H1 (cell line): ENCODE results near the gene ISY1. TPM values are rescaled to one million over a fixed set of nuclear protein-coding genes. Genes with fewer than 3 reads are reported as not detected.

Experiments used
- CTCF ChIA-PET: fragments of 300-600 bp; sonication (Branson Sonifier 250); formaldehyde crosslinking; loops from one replicate; lab custom pipeline; 2021; ENCODE audit not compliant: partially characterized antibody; lab: Charles Lee
- POLR2A ChIA-PET: fragments of 300-600 bp; sonication (Branson Sonifier 250); formaldehyde crosslinking; loops from one replicate; lab custom pipeline; 2021; ENCODE audit warnings: inconsistent platforms; ENCODE audit not compliant: partially characterized antibody; lab: Charles Lee
- DNase-seq, 2 experiments: peaks; one replicate each; pipeline versions ENCODE4 v3.0.0 to v3.0.0-alpha.2; 2010 to 2022; ENCODE audit warnings: low spot score in 2 of 2, low read depth in 1 of 2, mixed read lengths in 1 of 2
- FAIRE-seq: peaks from 2 replicates; lab custom pipeline; 2011; peaks lifted over from hg19 to GRCh38; lab: Jason Lieb, UNC
- H2AFZ ChIP-seq: 2 replicates; pipeline ENCODE4 v1.8.1; 2012; ENCODE audit warnings: low read length, inconsistent platforms
- H2AK5ac ChIP-seq: 2 replicates; pipeline ENCODE4 v1.6.1; 2013; ENCODE audit warnings: low read depth, low read length
- H2BK120ac ChIP-seq: replicated peaks from 2 replicates; pipeline ENCODE3; 2013; ENCODE audit warnings: low read depth, low read length, inconsistent platforms
- H2BK12ac ChIP-seq: 2 replicates; pipeline ENCODE4 v1.6.1; 2013; ENCODE audit warnings: low read depth, low read length
- H2BK15ac ChIP-seq: 2 replicates; pipeline ENCODE4 v1.6.1; 2013; ENCODE audit warnings: low read length
- H2BK20ac ChIP-seq: 2 replicates; pipeline ENCODE4 v1.6.1; 2013; ENCODE audit warnings: low read length
- H2BK5ac ChIP-seq: 2 replicates; pipeline ENCODE4 v1.6.1; 2013; ENCODE audit warnings: low read depth, low read length
- H3K14ac ChIP-seq: 2 replicates; pipeline ENCODE4 v1.6.1; 2013; ENCODE audit warnings: inconsistent platforms; ENCODE audit not compliant: insufficient read length
- H3K18ac ChIP-seq: 2 replicates; pipeline ENCODE4 v1.6.1; 2013; ENCODE audit warnings: low read length; ENCODE audit errors: extremely low read depth
- H3K23ac ChIP-seq: 2 replicates; pipeline ENCODE4 v1.6.1; 2013; ENCODE audit warnings: inconsistent platforms; ENCODE audit not compliant: insufficient read length
- H3K23me2 ChIP-seq: 2 replicates; pipeline ENCODE4 v1.6.1; 2013; ENCODE audit warnings: low read depth, low read length
- H3K27ac ChIP-seq: 2 replicates; pipeline ENCODE4 v1.6.1; 2011; ENCODE audit warnings: low read depth, low read length, inconsistent platforms
- H3K27me3 ChIP-seq, 4 experiments: replicated peaks in 1 of 4; 1 replicate in 1 of 4; 2 replicates in 3 of 4; pipeline versions ENCODE4 v1.6.1 to v1.8.1; 2011 to 2013; ENCODE audit warnings: low read length in 3 of 4, mild to moderate bottlenecking in 3 of 4, inconsistent platforms in 2 of 4, mixed read lengths in 2 of 4, moderate library complexity in 1 of 4; ENCODE audit not compliant: control insufficient read depth in 3 of 4, insufficient read depth in 3 of 4; ENCODE audit errors: extremely low read depth in 1 of 4
- H3K36me3 ChIP-seq, 4 experiments: 2 replicates each; pipeline versions ENCODE4 v1.6.1 to v1.8.1; 2011 to 2013; ENCODE audit warnings: mild to moderate bottlenecking in 4 of 4, low read length in 3 of 4, moderate library complexity in 2 of 4, control low read depth in 1 of 4, inconsistent platforms in 1 of 4; ENCODE audit not compliant: insufficient read depth in 4 of 4, control insufficient read depth in 2 of 4
- H3K4ac ChIP-seq: replicated peaks from 2 replicates; pipeline ENCODE3; 2013; ENCODE audit warnings: low read length, low read depth, mixed read lengths, inconsistent platforms; ENCODE audit not compliant: insufficient read length
- H3K4me1 ChIP-seq, 4 experiments: replicated peaks in 1 of 4; 1 replicate in 1 of 4; 2 replicates in 3 of 4; pipeline versions ENCODE4 v1.6.1 to v1.8.1; 2011 to 2013; ENCODE audit warnings: low read length in 3 of 4, inconsistent platforms in 2 of 4, mixed read lengths in 1 of 4; ENCODE audit not compliant: insufficient read depth in 4 of 4, control insufficient read depth in 3 of 4
- H3K4me2 ChIP-seq, 2 experiments: 2 replicates each; pipeline versions ENCODE4 v1.6.1 to v1.8.1; 2011 to 2013; ENCODE audit warnings: low read depth in 2 of 2, low read length in 2 of 2, control low read depth in 1 of 2, inconsistent platforms in 1 of 2, mild to moderate bottlenecking in 1 of 2; ENCODE audit not compliant: insufficient read depth in 1 of 2
- H3K4me3 ChIP-seq, 4 experiments: fragments of 200-600, 300-600 bp in 1 of 4; sonication (generic), shearing (Covaris generic), sonication (Bioruptor Twin) in 1 of 4; 2 replicates each; pipeline versions ENCODE4 v1.5.1 to v1.8.1; 2011 to 2016; ENCODE audit warnings: low read length in 4 of 4, low read depth in 3 of 4, control low read depth in 2 of 4, inconsistent platforms in 2 of 4, mild to moderate bottlenecking in 2 of 4, mixed read lengths in 1 of 4, moderate library complexity in 1 of 4; ENCODE audit not compliant: insufficient read depth in 2 of 4; ENCODE audit errors: extremely low read depth in 1 of 4
- H3K56ac ChIP-seq: replicated peaks from 2 replicates; pipeline ENCODE3; 2013; ENCODE audit warnings: low read depth, mild to moderate bottlenecking, mixed read lengths, low read length, inconsistent platforms; ENCODE audit not compliant: insufficient read length
- H3K79me1 ChIP-seq: 2 replicates; pipeline ENCODE4 v1.6.1; 2013; ENCODE audit warnings: low read depth, low read length, control low read depth
- H3K79me2 ChIP-seq, 2 experiments: 2 replicates each; pipeline versions ENCODE4 v1.6.1 to v1.8.1; 2012 to 2013; ENCODE audit warnings: low read length in 2 of 2, mild to moderate bottlenecking in 2 of 2, inconsistent platforms in 1 of 2; ENCODE audit not compliant: insufficient read depth in 2 of 2, control insufficient read depth in 1 of 2
- H3K9ac ChIP-seq, 4 experiments: replicated peaks in 1 of 4; 1 replicate in 1 of 4; 2 replicates in 3 of 4; pipeline versions ENCODE4 v1.6.1 to v1.8.1; 2011 to 2013; ENCODE audit warnings: low read depth in 3 of 4, low read length in 3 of 4, control low read depth in 2 of 4, mild to moderate bottlenecking in 2 of 4, moderate library complexity in 2 of 4, inconsistent platforms in 1 of 4; ENCODE audit errors: extremely low read depth in 1 of 4
- H3K9me3 ChIP-seq, 2 experiments: 2 replicates each; pipeline versions ENCODE4 v1.6.1 to v1.8.1; 2012 to 2013; ENCODE audit warnings: mild to moderate bottlenecking in 2 of 2, moderate library complexity in 2 of 2, control low read depth in 1 of 2, inconsistent platforms in 1 of 2, low read depth in 1 of 2, low read length in 1 of 2, mixed read lengths in 1 of 2; ENCODE audit not compliant: insufficient read depth in 2 of 2
- H4K20me1 ChIP-seq, 2 experiments: replicated peaks in 1 of 2; 2 replicates each; pipeline versions ENCODE3 to v1.8.1; 2011 to 2013; ENCODE audit warnings: inconsistent platforms in 2 of 2, low read length in 2 of 2, mild to moderate bottlenecking in 1 of 2; ENCODE audit not compliant: insufficient read depth in 2 of 2, control insufficient read depth in 1 of 2
- H4K5ac ChIP-seq: 2 replicates; pipeline ENCODE4 v1.6.1; 2013; ENCODE audit warnings: low read length, low read depth, mixed read lengths, inconsistent platforms; ENCODE audit not compliant: insufficient read length
- H4K8ac ChIP-seq: 2 replicates; pipeline ENCODE4 v1.8.0; 2013; ENCODE audit warnings: mild to moderate bottlenecking, moderate library complexity, low read length, inconsistent platforms; ENCODE audit not compliant: insufficient read depth; ENCODE audit errors: extremely low read depth
- H4K91ac ChIP-seq: replicated peaks from 2 replicates; pipeline ENCODE3; 2013; ENCODE audit warnings: low read length, mixed read lengths, inconsistent platforms; ENCODE audit not compliant: insufficient read length
- CBX5 ChIP-seq: fragments of 300-800, 300-1000 bp; sonication (generic); IDR thresholded peaks from 2 replicates; pipeline ENCODE4 v1.7.1; 2016; ENCODE audit warnings: antibody characterized with exemption, low read length, low read depth
- CTCF ChIP-seq, 3 experiments: IDR thresholded peaks; 1 replicate in 2 of 3; 2 replicates in 1 of 3; pipeline versions ENCODE4 v1.5.1 to v1.6.1; 2011; ENCODE audit warnings: low read length in 3 of 3, mild to moderate bottlenecking in 3 of 3, inconsistent platforms in 2 of 3, low read depth in 1 of 3, moderate library complexity in 1 of 3; ENCODE audit not compliant: insufficient read depth in 1 of 3; ENCODE audit errors: control extremely low read depth in 1 of 3
- E2F6 ChIP-seq: IDR thresholded peaks from 2 replicates; pipeline ENCODE4 v1.6.1; 2012; ENCODE audit warnings: inconsistent platforms
- EGR1 ChIP-seq: IDR thresholded peaks from 2 replicates; pipeline ENCODE4 v1.6.1; 2011; ENCODE audit warnings: low read depth, low read length, borderline replicate concordance
- GABPA ChIP-seq: IDR thresholded peaks from 2 replicates; pipeline ENCODE4 v1.6.1; 2011; ENCODE audit warnings: mild to moderate bottlenecking, low read length, moderate library complexity, borderline replicate concordance; ENCODE audit not compliant: insufficient read depth
- HDAC6 ChIP-seq: IDR thresholded peaks from one replicate; pipeline ENCODE4 v1.7.1; 2012; ENCODE audit warnings: low read depth, mild to moderate bottlenecking, inconsistent platforms, low read length, moderate library complexity
- NRF1 ChIP-seq: IDR thresholded peaks from 2 replicates; pipeline ENCODE4 v1.6.1; 2011; ENCODE audit warnings: mild to moderate bottlenecking, low read depth, low read length, improper control_type of control experiment
- SIN3A ChIP-seq, 2 experiments: IDR thresholded peaks in 1 of 2; conservative IDR thresholded peaks in 1 of 2; 2 replicates each; pipeline ENCODE4 v1.6.1; 2011 to 2012; ENCODE audit warnings: low read length in 2 of 2, improper control_type of control experiment in 1 of 2, low read depth in 1 of 2, mild to moderate bottlenecking in 1 of 2
- SRF ChIP-seq: IDR thresholded peaks from 2 replicates; pipeline ENCODE4 v1.6.1; 2011; ENCODE audit warnings: mild to moderate bottlenecking, low read depth, low read length, moderate library complexity
- TCF12 ChIP-seq: IDR thresholded peaks from 2 replicates; pipeline ENCODE4 v1.6.1; 2011; ENCODE audit warnings: low read depth, mild to moderate bottlenecking, low read length
- WGBS, 2 experiments: shearing (Covaris generic) in 1 of 2; methylation state at CpG; one replicate each; pipeline versions ENCODE4 v1.1.6 to v1.1.7; 2013 to 2015; ENCODE audit warnings: low lambda C conversion rate in 2 of 2, mixed read lengths in 2 of 2, inconsistent platforms in 1 of 2, low coverage in 1 of 2, missing lambda C conversion rate in 1 of 2; ENCODE audit not compliant: insufficient replicate concordance in 2 of 2, insufficient coverage in 1 of 2, insufficient read length in 1 of 2; ENCODE audit errors: extremely low coverage in 1 of 2, missing lambda C conversion rate in 1 of 2; 5-methylcytosine and 5-hydroxymethylcytosine counted together
- polyA plus RNA-seq, 7 experiments: library from polyadenylated mRNA; depleted of rRNA in 3 of 7; stranded (reverse) in 5 of 7; unstranded in 2 of 7; fragments of >200 nt in 5 of 7; fragments of 200-250 nt in 2 of 7; gene quantifications; 1 replicate in 5 of 7; 2 replicates in 1 of 7; 4 replicates in 1 of 7; pipeline versions ENCODE4 v1.2.1 to v1.2.3, GENCODE V29; 2011 to 2013; ENCODE audit warnings: missing spikeins in 2 of 7, mixed read lengths in 2 of 7
- total RNA-seq: library from RNA; stranded (reverse); fragmentation: NEBNext Ultra II Directional; extraction: Animal tissue kit (Norgen Biotek cat#: 25700); gene quantifications from 2 replicates; pipeline ENCODE4 v1.2.1, GENCODE V29; 2021

The ISY1 gene
- total and polyA plus RNA-seq, 2 of the 8 experiments (the other 6 are each of a cell fraction or from before 2014, with no cell fraction given): 16.6 to 38.7 TPM

GRCh38 chr3:129185783-129186182, 24.9 kb upstream of the ISY1 start:
- Histone ChIP-seq H4K5ac (no peak overlapping the region), H2BK12ac (no peak overlapping the region), H3K79me2 (peaks cover 25 to 39% of the 10 kb centered on the region in 2 experiments), H3K27me3 (no peaks in the 10 kb centered on the region), H2BK120ac (no peak overlapping the region), H2BK15ac (no peak overlapping the region), H3K4me2 (no peak overlapping the region), H3K23me2 (peaks cover 5% of the 10 kb centered on the region; the same call in 1 of the 2 replicates), H3K4ac (no peak overlapping the region), H3K9me3 (no peaks in the 10 kb centered on the region), H3K56ac (no peak overlapping the region), H4K20me1 (peaks cover 2 to 9% of the 10 kb centered on the region in 2 experiments), H3K36me3 (peaks cover 0 to 3% (median 0%) of the 10 kb centered on the region in 4 experiments; a peak in 1 of 8 replicates), H3K23ac (no peak overlapping the region), H2BK20ac (no peak overlapping the region), H3K4me1 (no peaks in the 10 kb centered on the region; a peak in 1 of 7 replicates), H3K4me3 (no peak overlapping the region), H2AFZ (no peak overlapping the region), H4K8ac (no peak overlapping the region), H3K79me1 (0 out of 2 replicates have a peak, but pooled peaks cover 2% of the 10 kb centered on the region), H3K9ac (no peak overlapping the region), H4K91ac (no peak overlapping the region), H2AK5ac (no peak overlapping the region), H2BK5ac (no peak overlapping the region), H3K18ac (no peak overlapping the region), H3K27ac (no peak overlapping the region), H3K14ac (no peak overlapping the region)
- POLR2A ChIA-PET: interaction anchor here (0.7 to 1.9 kb wide), 9 partner anchors 8 to 65 kb away, joined by 3 to 7 read pairs (median 4); no protein-coding TSS in a partner anchor
- 95% methylated on average over 3 of the region's 3 CpGs; no CpG with 5 or more reads in 1 of the 2 experiments for WGBS, 2 experiments
- CTCF ChIA-PET: interaction anchor here (0.7 to 7.8 kb wide), 7 partner anchors 10 to 133 kb away, joined by 3 to 45 read pairs (median 3); no protein-coding TSS in a partner anchor
- no peak for DNase-seq
- FAIRE-seq: no peak
- no peak for TF ChIP-seq CTCF (IDR thresholded peaks at IDR 0.05; ENCODE audit: control extremely low read depth in 1 of 3, insufficient read depth in 1 of 3, low read depth in 1 of 3, low read length in 3 of 3)
- TF ChIP-seq GABPA: no peak
- no peak for TF ChIP-seq TCF12
- TF ChIP-seq HDAC6: no peak
- TF ChIP-seq CBX5: no peak
- TF ChIP-seq NRF1: no peak
- TF ChIP-seq E2F6: no peak
- TF ChIP-seq SRF: no peak
- TF ChIP-seq EGR1: no peak
- no peak for TF ChIP-seq SIN3A (conservative IDR thresholded peaks at IDR 0.05 in 1 of 2, IDR thresholded peaks at IDR 0.05 in 1 of 2; ENCODE audit: low read depth in 1 of 2, low read length in 2 of 2)
